ENCODE measurements around the gene ACP6.
A peak's percentile ranks its signal among the peaks of the same experiment; 100 is the strongest.

Gene ACP6

DNA sequence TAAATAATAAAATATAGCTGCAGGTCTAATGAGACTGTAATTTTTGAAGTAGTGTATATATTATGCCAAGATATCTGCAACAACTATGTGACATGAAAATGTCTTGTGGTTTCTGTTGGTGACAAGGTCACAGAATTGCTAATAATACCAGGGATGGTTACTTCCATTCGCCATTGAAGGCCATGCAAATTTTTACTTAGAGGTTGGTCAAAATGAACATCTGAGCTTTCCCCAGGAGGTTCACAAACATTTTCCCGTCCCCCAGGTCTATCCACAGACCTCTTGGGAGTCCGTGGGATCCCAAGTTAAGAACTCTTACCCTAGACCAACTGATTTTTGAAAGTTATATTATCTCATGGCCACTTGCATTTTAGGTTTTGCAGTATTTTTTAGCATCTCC lies 66.3 kb downstream of the ACP6 start:
- TF ChIP-seq CTCF (IDR thresholded peaks at IDR 0.05; ENCODE audit: control insufficient read depth, extremely low read depth, insufficient read depth), result no peak
- no peak overlapping the region for H3K4me3 ChIP-seq (ENCODE audit: low read depth, low read length)
- no peak for DNase-seq (ENCODE audit: low read depth)

DNA sequence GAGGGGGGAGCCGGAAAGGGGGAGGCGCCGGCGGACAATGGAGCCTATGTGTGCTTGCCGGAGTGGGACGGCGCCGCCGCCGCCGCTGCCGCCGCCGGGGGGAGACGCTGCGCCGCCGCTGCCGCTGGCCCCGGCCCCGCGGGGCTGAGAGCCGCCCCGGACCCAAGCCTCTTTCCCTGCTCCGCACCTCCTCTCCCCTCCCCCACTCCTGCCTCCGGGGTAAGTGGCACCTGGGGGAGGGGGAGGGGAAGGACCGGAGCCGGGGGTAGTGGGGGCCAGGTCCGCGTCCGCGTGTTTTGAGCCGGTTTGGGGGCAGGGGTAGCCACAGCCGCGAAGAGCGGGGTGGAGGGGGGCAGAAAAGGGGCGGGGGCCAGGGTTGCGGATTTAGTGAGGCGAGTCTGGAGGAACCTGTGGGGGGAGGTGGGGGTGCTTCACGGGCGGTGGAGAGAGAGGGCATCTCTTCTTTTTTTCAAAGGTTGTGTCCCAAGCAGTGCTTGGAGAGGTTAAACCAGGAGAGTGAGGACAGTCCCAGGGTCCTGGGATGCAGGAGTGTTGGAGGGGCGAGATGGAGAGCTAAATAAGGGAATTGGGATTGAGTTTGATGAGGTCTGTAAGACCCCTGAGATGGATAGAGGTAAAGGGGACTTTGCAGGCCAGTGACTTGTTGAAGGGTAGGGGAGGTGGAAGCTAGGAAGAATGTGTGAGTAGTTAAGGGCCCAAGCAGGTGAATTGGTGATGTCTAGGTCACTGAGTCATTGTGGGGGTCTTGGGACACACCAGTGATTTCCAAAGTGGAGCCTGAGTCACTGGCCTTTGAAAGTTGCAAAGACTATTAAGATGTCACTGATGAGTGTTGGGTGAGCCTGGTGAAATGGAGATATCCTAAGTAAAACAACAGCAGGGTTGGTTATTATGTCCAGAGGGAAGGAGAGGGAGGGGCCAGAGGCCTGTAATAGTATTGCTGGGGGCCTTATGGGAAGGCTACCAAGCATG lies 69.9 kb downstream of the ACP6 start:
- peak; percentile 55 for TF ChIP-seq CTCF (IDR thresholded peaks at IDR 0.05; ENCODE audit: control insufficient read depth, extremely low read depth, insufficient read depth)
- H3K4me3 ChIP-seq (ENCODE audit: low read depth, low read length), result peak overlapping the region; percentile 80
- DNase-seq (ENCODE audit: low read depth), result no peak

DNA sequence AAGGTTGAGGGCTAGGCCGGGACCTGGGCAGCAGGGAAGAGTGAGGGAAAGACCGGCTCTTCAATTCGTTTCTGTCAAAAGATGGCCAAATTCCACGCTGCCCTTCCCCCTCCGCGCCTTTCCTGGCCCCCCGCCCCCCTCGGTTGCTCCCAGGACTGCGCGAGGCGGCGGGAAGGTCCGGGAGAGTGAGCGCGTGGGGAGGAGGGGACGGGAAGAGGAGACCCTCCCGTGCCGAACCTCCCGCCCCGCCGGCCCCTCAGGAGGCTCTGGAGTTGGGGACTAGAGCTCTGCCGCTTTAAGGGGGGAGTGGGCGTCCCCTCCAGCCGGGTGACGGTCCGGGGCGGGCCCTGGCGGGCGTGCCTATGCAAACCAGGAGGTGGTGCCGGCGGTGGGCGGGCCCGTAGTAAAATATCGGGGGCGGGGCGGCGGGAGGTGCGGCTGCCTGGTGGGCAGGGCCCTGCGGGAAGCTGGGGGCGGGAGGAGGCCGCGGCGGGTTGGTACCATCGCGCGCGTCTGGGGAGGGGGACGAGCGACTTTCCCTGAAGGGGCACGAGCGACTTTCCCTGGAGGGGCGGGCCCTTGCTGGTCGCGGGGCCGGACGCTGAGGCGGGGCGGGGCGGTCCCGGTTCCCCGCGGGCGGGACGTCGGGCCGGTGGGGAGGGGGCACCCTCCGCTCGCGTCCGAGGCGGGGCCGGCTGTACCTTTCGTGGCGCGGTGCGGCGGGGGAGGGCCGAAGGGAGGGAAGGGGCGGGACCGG lies 70.8 kb downstream of the ACP6 start:
- peak overlapping the region; percentile 60 for H3K4me3 ChIP-seq (ENCODE audit: low read depth, low read length)
- no peak for TF ChIP-seq CTCF (IDR thresholded peaks at IDR 0.05; ENCODE audit: control insufficient read depth, extremely low read depth, insufficient read depth)
- peak; percentile 82 for DNase-seq (ENCODE audit: low read depth)

- H3K4me3 ChIP-seq (ENCODE audit: low read depth, low read length), result peak overlapping the region; percentile 60
- TF ChIP-seq CTCF (IDR thresholded peaks at IDR 0.05; ENCODE audit: control insufficient read depth, extremely low read depth, insufficient read depth), result no peak
- no peak for DNase-seq (ENCODE audit: low read depth)
Measured at GRCh38 chr1:147598621-147599361, 71.5 kb downstream of the ACP6 start.

- TF ChIP-seq CTCF (IDR thresholded peaks at IDR 0.05; ENCODE audit: control insufficient read depth, extremely low read depth, insufficient read depth), result no peak
- H3K4me3 ChIP-seq (ENCODE audit: low read depth, low read length), result no peak overlapping the region
- no peak for DNase-seq (ENCODE audit: low read depth)
Measured at GRCh38 chr1:147597010-147597409, 73.3 kb downstream of the ACP6 start.

Measured in LNCaP clone FGC (cell line).